ENCODE measurements around the gene CLCF1.
A peak's percentile ranks its signal among the peaks of the same experiment; 100 is the strongest.

The CLCF1 gene

GRCh38 chr11:67393990-67394389 is 20.6 kb upstream of the CLCF1 start:
- DNase-seq, result no peak

GRCh38 chr11:67393437-67393836 is 20.0 kb upstream of the CLCF1 start:
- no peak for DNase-seq

GRCh38 chr11:67392183-67392715 is 18.9 kb upstream of the CLCF1 start:
- no peak for DNase-seq

- peak; percentile 89 for DNase-seq
These were observed 18.1 kb upstream of the CLCF1 start, which contains the start of gene RAD9A for GRCh38 chr11:67391304-67392182. TSS of gene RAD9A (plus strand) at chr11:67391986. CDS start at chr11:67392045, 59 bp downstream.

GRCh38 chr11:67390947-67391303 is 17.5 kb upstream of the CLCF1 start:
- no peak for DNase-seq

- peak; percentile 54 for DNase-seq
These were observed 16.1 kb upstream of the CLCF1 start for GRCh38 chr11:67389477-67389876.

GRCh38 chr11:67387518-67387917 is 14.1 kb upstream of the CLCF1 start:
- no peak for DNase-seq

GRCh38 chr11:67387069-67387468 is 13.7 kb upstream of the CLCF1 start:
- DNase-seq, result no peak

GRCh38 chr11:67384851-67385366 is 11.5 kb upstream of the CLCF1 start:
- no peak for DNase-seq

- DNase-seq, result peak; percentile 86
These were observed 9.1 kb upstream of the CLCF1 start for GRCh38 chr11:67382276-67383136.

- DNase-seq, result no peak
These were observed 8.0 kb upstream of the CLCF1 start for GRCh38 chr11:67381244-67381972.

- no peak for DNase-seq
These were observed 6.0 kb upstream of the CLCF1 start for GRCh38 chr11:67379061-67380058.

GRCh38 chr11:67378544-67378943 is 5.1 kb upstream of the CLCF1 start:
- DNase-seq, result no peak

GRCh38 chr11:67376873-67377808 is 3.7 kb upstream of the CLCF1 start:
- DNase-seq, result no peak

GRCh38 chr11:67376063-67376820 is 2.8 kb upstream of the CLCF1 start:
- no peak for DNase-seq

GRCh38 chr11:67375320-67376055 is 2.1 kb upstream of the CLCF1 start:
- DNase-seq, result no peak

- DNase-seq, result no peak
These were observed 1.3 kb upstream of the CLCF1 start for GRCh38 chr11:67374571-67375281.
